HL-60 (cell line): ENCODE data around the gene DCUN1D3.
A peak's percentile ranks its signal among the peaks of the same experiment; 100 is the strongest.

Source experiments
- DNase-seq, 2 experiments: peaks; one replicate each; pipeline ENCODE4 v3.0.0-alpha.2; 2010 to 2020; ENCODE audit warnings: low read depth in 1 of 2, low spot score in 1 of 2
- H3K27ac ChIP-seq: fragments of 250-450 bp; sonication (Bioruptor Pico); replicated peaks from 2 replicates; pipeline ENCODE4 v1.5.1; 2020; ENCODE audit warnings: mild to moderate bottlenecking, moderate library complexity
- H3K27me3 ChIP-seq: fragments of 250-450 bp; sonication (Bioruptor Pico); 2 replicates; pipeline ENCODE4 v1.5.1; 2021; ENCODE audit warnings: mild to moderate bottlenecking, moderate library complexity; ENCODE audit not compliant: insufficient read depth, poor library complexity, severe bottlenecking
- H3K4me3 ChIP-seq: replicated peaks from 2 replicates; pipeline ENCODE4 v1.5.1; 2011; ENCODE audit warnings: mild to moderate bottlenecking, control low read depth, low read length; ENCODE audit not compliant: insufficient read depth
- CTCF ChIP-seq: IDR thresholded peaks from one replicate; pipeline ENCODE4 v1.5.1; 2011; ENCODE audit warnings: low read length, control low read depth, inconsistent platforms; ENCODE audit not compliant: insufficient read depth
- GABPA ChIP-seq: IDR thresholded peaks from 2 replicates; pipeline ENCODE4 v1.6.1; 2012; ENCODE audit warnings: low read depth
- POLR2AphosphoS5 ChIP-seq: IDR thresholded peaks from 2 replicates; pipeline ENCODE4 v1.6.1; 2012; ENCODE audit warnings: low read depth
- REST ChIP-seq: IDR thresholded peaks from 2 replicates; pipeline ENCODE4 v1.6.1; 2012; ENCODE audit warnings: low read depth; ENCODE audit not compliant: insufficient replicate concordance
- SPI1 ChIP-seq: IDR thresholded peaks from 2 replicates; pipeline ENCODE4 v1.6.1; 2012; ENCODE audit warnings: low read depth, mild to moderate bottlenecking, borderline replicate concordance

Gene DCUN1D3

DNA sequence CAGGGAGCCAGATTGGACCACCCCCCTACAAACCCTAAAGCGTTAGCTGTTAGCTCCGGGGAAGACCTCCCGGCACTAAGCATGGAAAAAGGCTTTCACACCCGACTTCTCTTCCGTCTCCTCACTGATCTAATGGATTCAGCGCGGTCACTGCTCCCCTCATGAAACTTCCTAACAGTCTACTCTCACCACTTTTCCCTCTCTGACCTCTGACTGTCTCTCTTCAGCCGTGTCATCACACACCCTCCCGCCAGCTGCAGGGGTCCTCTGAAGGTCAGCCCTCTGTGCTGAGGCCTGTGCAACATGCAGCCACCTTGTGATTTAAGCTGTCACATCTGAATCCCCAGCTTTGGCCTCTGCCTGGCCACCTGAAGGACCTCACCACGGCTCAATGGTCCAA is 16.1 kb upstream of the DCUN1D3 start:
- H3K27me3 ChIP-seq = no peaks in the 10 kb centered on the region
- TF ChIP-seq SPI1 (no peak), CTCF (no peak), REST (no peak), POLR2AphosphoS5 (no peak), GABPA (no peak)
- no peak overlapping the region for H3K27ac ChIP-seq
- no peak for DNase-seq
- H3K4me3 ChIP-seq = no peak overlapping the region

- no peaks in the 10 kb centered on the region for H3K27me3 ChIP-seq
- TF ChIP-seq SPI1 (no peak), GABPA (no peak), POLR2AphosphoS5 (no peak), CTCF (no peak), REST (no peak)
- H3K4me3 ChIP-seq = no peak overlapping the region
- no peak for DNase-seq
- H3K27ac ChIP-seq = peak overlapping the region; percentile 70
Measured at GRCh38 chr16:20911361-20911760, 11.2 kb upstream of the DCUN1D3 start.

- no peak for TF ChIP-seq GABPA
- TF ChIP-seq POLR2AphosphoS5 = 0 out of 2 replicates have a peak, but pooled peaks have one; percentile 51
- peak; percentile 66; the same call in 1 of the 2 replicates for TF ChIP-seq SPI1
- peak overlapping the region; percentile 70 for H3K27ac ChIP-seq
- DNase-seq = peak; percentile 70 to 87
- H3K27me3 ChIP-seq = no peaks in the 10 kb centered on the region
- no peak overlapping the region for H3K4me3 ChIP-seq
Measured at GRCh38 chr16:20910781-20911321, 10.7 kb upstream of the DCUN1D3 start.

- TF ChIP-seq GABPA (no peak), POLR2AphosphoS5 (no peak), SPI1 (no peak), REST (no peak), CTCF (no peak)
- no peak for DNase-seq
- no peak overlapping the region for H3K27ac ChIP-seq
Measured at GRCh38 chr16:20906341-20907255, 6.4 kb upstream of the DCUN1D3 start.

More at GRCh38 chr16:20906341-20907255, 6.4 kb upstream of the DCUN1D3 start:
- H3K4me3 ChIP-seq = no peak overlapping the region
- no peaks in the 10 kb centered on the region for H3K27me3 ChIP-seq
